DND-41 (cell line): ENCODE data around the gene RETREG2.
A peak's percentile ranks its signal among the peaks of the same experiment; 100 is the strongest.

Experiments used
- CTCF ChIP-seq: IDR thresholded peaks from 2 replicates; pipeline ENCODE4 v1.5.1; 2012; ENCODE audit warnings: borderline replicate concordance, low read length, moderate library complexity, mild to moderate bottlenecking; ENCODE audit not compliant: poor library complexity, severe bottlenecking; ENCODE audit errors: extremely low read depth
- EZH2 ChIP-seq: IDR thresholded peaks from 3 replicates; pipeline ENCODE4 v1.6.1; 2012; ENCODE audit warnings: borderline replicate concordance, low read depth, mild to moderate bottlenecking, moderate library complexity, low read length, inconsistent platforms; ENCODE audit not compliant: severe bottlenecking

GRCh38 chr2:219177552-219178376, at the start of gene RETREG2:
- TF ChIP-seq CTCF = peak; percentile 53
- TF ChIP-seq EZH2 = no peak
